SK-N-MC (cell line): ENCODE results near the gene MAPK13.

Experiments
- DNase-seq: peaks from one replicate; pipeline ENCODE4 v3.0.0-alpha.2; 2011; ENCODE audit warnings: low read depth, low spot score
- H3K27ac ChIP-seq: fragments of 200-600 bp; sonication (generic); 2 replicates; pipeline ENCODE4 v1.5.1; 2016; ENCODE audit warnings: mixed run types
- H3K36me3 ChIP-seq: fragments of 200-600 bp; sonication (generic); 2 replicates; pipeline ENCODE4 v1.6.1; 2017; ENCODE audit warnings: antibody characterized with exemption, low read length, mixed read lengths; ENCODE audit not compliant: insufficient read depth
- H3K4me3 ChIP-seq: fragments of 200-600 bp; sonication (generic); 2 replicates; pipeline ENCODE4 v1.5.1; 2016
- H3K9ac ChIP-seq: fragments of 200-600 bp; sonication (generic); 2 replicates; pipeline ENCODE4 v1.8.0; 2017; ENCODE audit warnings: mixed run types, mixed read lengths; ENCODE audit not compliant: insufficient read length
- H3K9me3 ChIP-seq: fragments of 200-600 bp; sonication (generic); 2 replicates; pipeline ENCODE4 v1.6.1; 2017; ENCODE audit warnings: low read depth, mild to moderate bottlenecking, antibody characterized with exemption, low read length, moderate library complexity, mixed read lengths
- EZH2 ChIP-seq: fragments of 200-600 bp; sonication (generic); IDR thresholded peaks from one replicate; pipeline ENCODE4 v1.6.1; 2017; ENCODE audit warnings: antibody characterized with exemption
- FOXP2 ChIP-seq: optimal IDR thresholded peaks from 2 replicates; pipeline ENCODE3; 2011; ENCODE audit warnings: mild to moderate bottlenecking, moderate library complexity; ENCODE audit not compliant: insufficient read depth; ENCODE audit errors: extremely low read length, control extremely low read depth
- POLR2AphosphoS5 ChIP-seq: IDR thresholded peaks from 2 replicates; pipeline ENCODE4 v1.6.1; 2012; ENCODE audit warnings: mild to moderate bottlenecking, low read depth, low read length, borderline replicate concordance

Gene MAPK13

GRCh38 chr6:36118550-36119107 lies 11.7 kb upstream of the MAPK13 start:
- no peak overlapping the region for H3K27ac ChIP-seq
- H3K9me3 ChIP-seq: no peaks in the 10 kb centered on the region
- no peaks in the 10 kb centered on the region for H3K36me3 ChIP-seq
- TF ChIP-seq FOXP2: no peak
- no peak for TF ChIP-seq EZH2
- TF ChIP-seq POLR2AphosphoS5: no peak
- no peak overlapping the region for H3K9ac ChIP-seq
- DNase-seq: no peak
- H3K4me3 ChIP-seq: no peak overlapping the region

- no peak overlapping the region for H3K4me3 ChIP-seq
- TF ChIP-seq FOXP2: no peak
- no peak for TF ChIP-seq EZH2
- no peak for TF ChIP-seq POLR2AphosphoS5
- no peak for DNase-seq
- H3K27ac ChIP-seq: no peak overlapping the region
- H3K9ac ChIP-seq: no peak overlapping the region
- no peaks in the 10 kb centered on the region for H3K9me3 ChIP-seq
- H3K36me3 ChIP-seq: no peaks in the 10 kb centered on the region
These were observed 11.1 kb upstream of the MAPK13 start for GRCh38 chr6:36119209-36119608.

- H3K27ac ChIP-seq: no peak overlapping the region
These were observed 10.3 kb upstream of the MAPK13 start for GRCh38 chr6:36120018-36120417.

GRCh38 chr6:36120539-36120938 lies 9.8 kb upstream of the MAPK13 start:
- no peak overlapping the region for H3K4me3 ChIP-seq
- H3K9ac ChIP-seq: no peak overlapping the region
- no peak for TF ChIP-seq EZH2
- no peak for TF ChIP-seq POLR2AphosphoS5
- TF ChIP-seq FOXP2: no peak
- no peak overlapping the region for H3K27ac ChIP-seq
- H3K9me3 ChIP-seq: no peaks in the 10 kb centered on the region
- no peak for DNase-seq
- H3K36me3 ChIP-seq: no peaks in the 10 kb centered on the region

More at GRCh38 chr6:36120018-36120417, 10.3 kb upstream of the MAPK13 start:
- no peak overlapping the region for H3K9ac ChIP-seq
- H3K4me3 ChIP-seq: no peak overlapping the region
- TF ChIP-seq POLR2AphosphoS5: no peak
- no peak for TF ChIP-seq EZH2
- no peak for TF ChIP-seq FOXP2
- no peaks in the 10 kb centered on the region for H3K36me3 ChIP-seq
- DNase-seq: no peak
- no peaks in the 10 kb centered on the region for H3K9me3 ChIP-seq

- H3K4me3 ChIP-seq: no peak overlapping the region
- no peak for DNase-seq
- no peak overlapping the region for H3K27ac ChIP-seq
- TF ChIP-seq POLR2AphosphoS5 (no peak), EZH2 (no peak), FOXP2 (no peak)
- no peaks in the 10 kb centered on the region for H3K9me3 ChIP-seq
- no peak overlapping the region for H3K9ac ChIP-seq
- no peaks in the 10 kb centered on the region for H3K36me3 ChIP-seq
These were observed 9.1 kb upstream of the MAPK13 start for GRCh38 chr6:36120979-36121786.

- H3K36me3 ChIP-seq: no peaks in the 10 kb centered on the region
- H3K9ac ChIP-seq: no peak overlapping the region
- TF ChIP-seq EZH2: no peak
- TF ChIP-seq FOXP2: no peak
- no peak overlapping the region for H3K4me3 ChIP-seq
- no peak overlapping the region for H3K27ac ChIP-seq
- no peaks in the 10 kb centered on the region for H3K9me3 ChIP-seq
- DNase-seq: no peak
These were observed 8.4 kb upstream of the MAPK13 start for GRCh38 chr6:36121787-36122494.

- Histone ChIP-seq H3K36me3 (no peaks in the 10 kb centered on the region), H3K9ac (no peak overlapping the region), H3K9me3 (no peaks in the 10 kb centered on the region), H3K4me3 (no peak overlapping the region), H3K27ac (no peak overlapping the region)
- no peak for DNase-seq
- no peak for TF ChIP-seq EZH2
- no peak for TF ChIP-seq FOXP2
- no peak for TF ChIP-seq POLR2AphosphoS5
These were observed 7.6 kb upstream of the MAPK13 start for GRCh38 chr6:36122495-36123269.
